ENCODE data around the gene SAA4.
"Not testable (repeated sequence)": the region's sequence is repeated elsewhere in the genome, so short reads cannot be mapped to it uniquely, and the experiment has no call there.

The SAA4 gene

GRCh38 chr11:18246379-18247190, 10.0 kb upstream of the SAA4 start:
- peak; percentile 44 to 51 for DNase-seq

- DNase-seq, result no peak
Observed at GRCh38 chr11:18245396-18245795, 8.8 kb upstream of the SAA4 start.

GRCh38 chr11:18243783-18244362, 7.3 kb upstream of the SAA4 start:
- DNase-seq, result peak; percentile 68 to 73

- no peak for DNase-seq
Observed at GRCh38 chr11:18239655-18240054, 3.1 kb upstream of the SAA4 start.

GRCh38 chr11:18235394-18236334, 938 bp downstream of the SAA4 start:
- DNase-seq, result no peak

GRCh38 chr11:18233912-18234311, 2.7 kb downstream of the SAA4 start:
- DNase-seq, result no peak

GRCh38 chr11:18230859-18231258, 5.7 kb downstream of the SAA4 start:
- DNase-seq, result no peak

- no peak for DNase-seq
Observed at GRCh38 chr11:18229501-18229900, 7.1 kb downstream of the SAA4 start.

- no peak for DNase-seq
Observed at GRCh38 chr11:18225913-18226312, 10.7 kb downstream of the SAA4 start.

- no peak for DNase-seq
Observed at GRCh38 chr11:18223591-18224387, 12.8 kb downstream of the SAA4 start.

- DNase-seq, result no peak
Observed at GRCh38 chr11:18222814-18223421, 13.7 kb downstream of the SAA4 start.

- no peak for DNase-seq
Observed at GRCh38 chr11:18221274-18221876, 15.2 kb downstream of the SAA4 start.

GRCh38 chr11:18209058-18209457, 27.5 kb downstream of the SAA4 start:
- DNase-seq, result no peak

- DNase-seq, result no peak
Observed at GRCh38 chr11:18204771-18205170, 31.8 kb downstream of the SAA4 start.

GRCh38 chr11:18204220-18204619, 32.4 kb downstream of the SAA4 start:
- no peak for DNase-seq

GRCh38 chr11:18203723-18204122, 32.9 kb downstream of the SAA4 start:
- DNase-seq, result no peak

GRCh38 chr11:18197738-18198137, 38.9 kb downstream of the SAA4 start:
- not testable (repeated sequence) for DNase-seq

- DNase-seq, result no peak
Observed at GRCh38 chr11:18196532-18196931, 40.1 kb downstream of the SAA4 start.

GRCh38 chr11:18193010-18193409, 43.6 kb downstream of the SAA4 start:
- no peak for DNase-seq

- DNase-seq, result no peak
Observed at GRCh38 chr11:18191376-18191775, 45.2 kb downstream of the SAA4 start.

GRCh38 chr11:18189476-18190245, 46.9 kb downstream of the SAA4 start:
- not testable (repeated sequence) for DNase-seq

All from activated T-cell treated with anti-CD3 and anti-CD28 coated beads, Interleukin-2, amount 50 U/mL, for 48 hours (primary cell).